K562 (cell line): ENCODE data around the gene DCST1. TPM values are rescaled to one million over a fixed set of nuclear protein-coding genes. Genes with fewer than 3 reads are reported as not detected.
A peak's percentile ranks its signal among the peaks of the same experiment; 100 is the strongest.

Experiments used
- ATAC-seq: fragments of 200-7000 bp; cut with Tn5 transposase; 3 replicates; pipeline ENCODE4 v1.9.1; 2020; ENCODE audit warnings: moderate library complexity
- BruUV-seq: library from RNA; stranded (reverse); fragments of 400-500 nt; replicated peaks from 2 replicates; lab custom pipeline; 2021; lab: Mats Ljungman, UMichigan
- CTCF ChIA-PET: fragments of 300-600 bp; formaldehyde crosslinking; extraction: SDS; loops from one replicate; lab custom pipeline; 2021; ENCODE audit warnings: low intra/inter-chr PET ratio; lab: Yijun Ruan, JAX
- POLR2A ChIA-PET: fragments of 300-600, 350-650 bp; sonication (Branson Sonifier 250); formaldehyde crosslinking; extraction: SDS; loops from one replicate; lab custom pipeline; 2021; ENCODE audit warnings: antibody characterized with exemption, inconsistent platforms; lab: Yijun Ruan, JAX
- DNase-seq, 4 experiments: peaks; one replicate each; pipeline versions ENCODE4 v3.0.0 to v3.0.0-alpha.2; 2011 to 2018; ENCODE audit warnings: low spot score in 3 of 4, mixed read lengths in 3 of 4; ENCODE audit errors: extremely low read depth in 1 of 4
- FAIRE-seq: peaks from 2 replicates; lab custom pipeline; 2011; peaks lifted over from hg19 to GRCh38; lab: Jason Lieb, UNC
- H2AFZ ChIP-seq: 2 replicates; pipeline ENCODE4 v1.6.0; 2011; ENCODE audit warnings: low read depth, low read length, control low read depth, inconsistent platforms
- H3K27ac ChIP-seq: fragments of 200-600 bp; 3 replicates; pipeline ENCODE4 v1.8.0; 2011; ENCODE audit warnings: low read depth, mild to moderate bottlenecking, control low read depth, inconsistent platforms, low read length, moderate library complexity, mixed read lengths; ENCODE audit errors: extremely low read depth
- H3K27me3 ChIP-seq, 2 experiments: fragments of 300-600 bp in 1 of 2; 2 replicates in 1 of 2; 3 replicates in 1 of 2; pipeline versions ENCODE4 v1.6.0 to v1.8.0; 2011; ENCODE audit warnings: inconsistent platforms in 2 of 2, low read length in 2 of 2, mild to moderate bottlenecking in 1 of 2, mixed read lengths in 1 of 2, moderate library complexity in 1 of 2; ENCODE audit not compliant: control insufficient read depth in 2 of 2, insufficient read depth in 2 of 2
- H3K36me3 ChIP-seq: fragments of 300-600 bp; 3 replicates; pipeline ENCODE4 v1.8.0; 2011; ENCODE audit warnings: mild to moderate bottlenecking, low read length, inconsistent platforms; ENCODE audit not compliant: control insufficient read depth, insufficient read depth
- H3K4me1 ChIP-seq, 2 experiments: fragments of 200-600 bp in 1 of 2; replicated peaks in 1 of 2; 2 replicates in 1 of 2; 3 replicates in 1 of 2; pipeline versions ENCODE4 v1.5.1 to v1.8.0; 2011; ENCODE audit warnings: inconsistent platforms in 2 of 2, low read length in 2 of 2, mild to moderate bottlenecking in 1 of 2, mixed read lengths in 1 of 2, moderate library complexity in 1 of 2; ENCODE audit not compliant: control insufficient read depth in 2 of 2, insufficient read depth in 2 of 2
- H3K4me2 ChIP-seq: 2 replicates; pipeline ENCODE4 v1.6.1; 2011; ENCODE audit warnings: low read length, control low read depth, inconsistent platforms, mixed read lengths; ENCODE audit not compliant: insufficient read depth
- H3K4me3 ChIP-seq: fragments of 200-600 bp; sonication (generic), shearing (Covaris generic); 2 replicates; pipeline ENCODE4 v1.5.1; 2016; ENCODE audit warnings: control low read depth, inconsistent platforms
- H3K79me2 ChIP-seq: fragments of 200-600 bp; 3 replicates; pipeline ENCODE4 v1.8.0; 2011; ENCODE audit warnings: low read length, inconsistent platforms; ENCODE audit not compliant: control insufficient read depth, insufficient read depth
- H3K9ac ChIP-seq, 2 experiments: 2 replicates each; pipeline versions ENCODE4 v1.6.0 to v1.6.1; 2011; ENCODE audit warnings: low read depth in 2 of 2, low read length in 2 of 2, control low read depth in 1 of 2, inconsistent platforms in 1 of 2, mild to moderate bottlenecking in 1 of 2, mixed read lengths in 1 of 2; ENCODE audit not compliant: insufficient read depth in 1 of 2
- H3K9me1 ChIP-seq: one replicate; pipeline ENCODE4 v1.6.0; 2011; ENCODE audit warnings: inconsistent platforms, mild to moderate bottlenecking, low read length, moderate library complexity; ENCODE audit not compliant: control insufficient read depth, insufficient read depth
- H3K9me3 ChIP-seq: replicated peaks from 2 replicates; pipeline ENCODE4 v1.5.1; 2011; ENCODE audit warnings: low read depth, low read length, inconsistent platforms; ENCODE audit not compliant: control insufficient read depth, insufficient read depth
- H4K20me1 ChIP-seq: replicated peaks from 2 replicates; pipeline ENCODE4 v1.6.1; 2011; ENCODE audit warnings: low read length, inconsistent platforms, mixed read lengths; ENCODE audit not compliant: control insufficient read depth, insufficient read depth
- SIX5 ChIP-seq, 2 experiments: IDR thresholded peaks; 2 replicates each; pipeline ENCODE4 v1.6.1; 2011; ENCODE audit warnings: low read length in 2 of 2, borderline replicate concordance in 1 of 2, low read depth in 1 of 2, mild to moderate bottlenecking in 1 of 2, moderate library complexity in 1 of 2; ENCODE audit not compliant: insufficient read depth in 1 of 2
- ZBTB26 ChIP-seq: fragments of 450-650 bp; formaldehyde crosslinking; IDR thresholded peaks from 2 replicates; pipeline ENCODE4 v1.4.0; 2022; ENCODE audit warnings: missing genetic modification characterization
- WGBS: fragments of 100-300 bp; shearing (Covaris generic); methylation state at CpG from one replicate; pipeline ENCODE4 v1.1.6; 2016; ENCODE audit warnings: low coverage, mixed read lengths; ENCODE audit not compliant: insufficient coverage; ENCODE audit errors: missing lambda C conversion rate; 5-methylcytosine and 5-hydroxymethylcytosine counted together
- in situ Hi-C: fragments of 300-500 bp; cut with MboI; formaldehyde crosslinking; loops from 4 replicates; pipeline ENCODE4 v1.15.0; 2018; ENCODE audit warnings: inconsistent platforms, mixed read lengths
- intact Hi-C: fragments of 100-400 bp; cut with micrococcal nuclease; formaldehyde crosslinking; loops from 2 replicates; pipeline ENCODE4 v1.14.2; 2022
- polyA plus RNA-seq, 8 experiments: library from polyadenylated mRNA; depleted of rRNA in 4 of 8; stranded (reverse) in 5 of 8; unstranded in 3 of 8; fragments of >200 nt; fragmentation: Nextera tagmentation in 2 of 8; fragmentation: Illumina TruSeq in 1 of 8; extraction: Ambion mirVana in 2 of 8; extraction: Trizol in 1 of 8; gene quantifications; 2 replicates each; pipeline versions ENCODE4 v1.2.1 to v1.2.3, GENCODE V29; 2011 to 2014; ENCODE audit warnings: inconsistent platforms in 1 of 8, missing spikeins in 1 of 8
- total RNA-seq, 7 experiments: library from RNA; depleted of rRNA in 6 of 7; stranded (reverse); fragments of >200 nt in 6 of 7; fragmentation: Illumina TruSeq in 2 of 7; extraction: Trizol in 2 of 7; gene quantifications; 2 replicates each; pipeline versions ENCODE4 v1.2.1 to v1.2.3, GENCODE V29; 2011 to 2021; ENCODE audit warnings: low replicate concordance in 1 of 7
- TF ChIP-seq, protein P1 (sequence below): fragments of 450-650 bp; IDR thresholded peaks from 2 replicates; pipeline ENCODE4 v1.6.1; 2014; ENCODE audit warnings: low read depth, mild to moderate bottlenecking, moderate library complexity, borderline replicate concordance

The DCST1 gene
- total and polyA plus RNA-seq, 9 of the 15 experiments (the other 6 are each of a cell fraction or from before 2014, with no cell fraction given), result not detected

DNA sequence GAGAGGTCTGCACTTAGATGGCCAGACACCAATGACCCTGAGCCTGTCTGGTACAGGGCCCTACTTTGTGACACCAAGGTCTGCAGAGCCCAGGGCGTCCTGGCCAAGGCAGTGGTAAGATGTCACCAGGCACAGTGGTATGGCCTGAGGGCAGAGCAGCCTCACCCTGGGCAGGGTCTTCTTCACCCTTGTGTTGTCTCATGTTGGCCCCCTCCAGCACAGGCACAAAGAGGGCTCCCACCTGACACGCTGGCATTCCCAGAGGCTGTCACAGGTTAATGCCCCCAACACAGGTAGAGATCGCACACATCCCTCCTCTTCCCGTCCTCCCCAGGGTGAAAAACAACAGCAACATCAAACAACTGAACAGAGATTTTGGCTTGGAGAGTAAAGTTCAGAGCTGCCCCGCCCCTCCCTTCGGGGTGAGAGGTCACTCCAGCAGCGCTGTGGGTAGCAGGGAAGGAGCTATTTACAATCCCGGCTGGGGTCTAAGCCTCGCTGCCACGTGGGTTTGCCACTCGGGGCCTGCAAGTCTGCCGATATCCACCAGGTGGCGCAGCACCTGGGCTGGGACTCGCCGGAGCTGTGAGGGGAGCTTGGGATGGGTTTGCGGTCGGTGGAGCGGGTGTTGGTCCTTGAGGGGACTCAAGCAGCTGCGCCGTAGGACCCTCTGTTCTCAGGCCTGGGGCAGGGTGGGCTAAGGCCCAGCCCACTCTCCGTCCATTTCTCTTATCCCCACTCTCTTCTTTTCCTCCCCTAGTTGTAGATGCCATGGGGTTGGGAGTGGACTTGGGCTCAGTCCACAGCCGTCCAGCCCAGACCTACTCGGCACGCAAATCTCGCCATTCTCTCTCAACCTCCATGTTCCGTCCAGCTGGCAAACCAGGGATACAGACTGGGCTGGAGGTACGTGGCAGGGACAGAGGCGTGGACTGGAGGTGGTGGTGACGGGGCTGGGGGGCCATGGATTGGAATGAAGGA lies 57.7 kb downstream of the DCST1 start:
- Histone ChIP-seq H3K9me1 (peaks cover 5% of the 10 kb centered on the region), H3K4me3 (no peak overlapping the region), H3K4me1 (peaks cover 12 to 24% of the 10 kb centered on the region in 2 experiments; a peak in 4 of 5 replicates), H3K79me2 (no peaks in the 10 kb centered on the region; the same call in 2 of the 3 replicates), H4K20me1 (no peaks in the 10 kb centered on the region), H3K9ac (peak overlapping the region; percentile 34 to 87; a peak in 3 of 4 replicates), H3K27ac (no peak overlapping the region), H3K27me3 (peaks cover 0 to 3% of the 10 kb centered on the region in 2 experiments; a peak in 1 of 5 replicates), H3K9me3 (no peaks in the 10 kb centered on the region), H3K4me2 (peak overlapping the region; percentile 66), H3K36me3 (peaks cover 6% of the 10 kb centered on the region; the same call in 1 of the 3 replicates), H2AFZ (peak overlapping the region; percentile 99)
- intact Hi-C loops, result loop anchor here (1.0 to 10.0 kb wide), 2 partner anchors 76 to 503 kb away; no protein-coding TSS in a partner anchor
- peak; percentile 79 to 92 (median 82) for DNase-seq
- peak; percentile 89 for ATAC-seq
- no TSS peak for BruUV-seq
- POLR2A ChIA-PET, result interaction anchor here (0.6 to 1.5 kb wide), 10 partner anchors 11 to 105 kb away, joined by 3 to 9 read pairs (median 3); partner anchors contain the start of genes KRTCAP2 and SLC50A1
- in situ Hi-C loops, result loop anchor here (5.0 to 10.0 kb wide), 2 partner anchors 76 to 503 kb away; no protein-coding TSS in a partner anchor
- WGBS, result 19% methylated on average over 28 of the region's 29 CpGs
- peak; percentile 95 for FAIRE-seq
- CTCF ChIA-PET, result interaction anchor here (0.7 to 2.6 kb wide), 4 partner anchors 29 to 133 kb away, joined by 3 to 59 read pairs (median 5); partner anchors contain the start of gene KRTCAP2
- TF ChIP-seq ZBTB26, result no peak
- TF ChIP-seq SIX5 (IDR thresholded peaks at IDR 0.05; ENCODE audit: borderline replicate concordance in 1 of 2, insufficient read depth in 1 of 2, low read depth in 1 of 2, low read length in 2 of 2), result peak in 1 of 2 experiments; percentile 6; a peak in 1 of 4 replicates
- TF ChIP-seq, protein P1, sequence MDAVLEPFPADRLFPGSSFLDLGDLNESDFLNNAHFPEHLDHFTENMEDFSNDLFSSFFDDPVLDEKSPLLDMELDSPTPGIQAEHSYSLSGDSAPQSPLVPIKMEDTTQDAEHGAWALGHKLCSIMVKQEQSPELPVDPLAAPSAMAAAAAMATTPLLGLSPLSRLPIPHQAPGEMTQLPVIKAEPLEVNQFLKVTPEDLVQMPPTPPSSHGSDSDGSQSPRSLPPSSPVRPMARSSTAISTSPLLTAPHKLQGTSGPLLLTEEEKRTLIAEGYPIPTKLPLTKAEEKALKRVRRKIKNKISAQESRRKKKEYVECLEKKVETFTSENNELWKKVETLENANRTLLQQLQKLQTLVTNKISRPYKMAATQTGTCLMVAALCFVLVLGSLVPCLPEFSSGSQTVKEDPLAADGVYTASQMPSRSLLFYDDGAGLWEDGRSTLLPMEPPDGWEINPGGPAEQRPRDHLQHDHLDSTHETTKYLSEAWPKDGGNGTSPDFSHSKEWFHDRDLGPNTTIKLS, result peak; percentile 68; the same call in 1 of the 2 replicates
